Activated CD4-positive, alpha-beta T cell treated with anti-CD3 and anti-CD28 coated beads, Interleukin-2, amount 10 ng/mL, durations not matched to agents 7 days and 5 days (primary cell): ENCODE results near the gene KRTAP3-1. TPM values are rescaled to one million over a fixed set of nuclear protein-coding genes. Genes with fewer than 3 reads are reported as not detected.

Experiments
- CTCF ChIA-PET: fragments of 350-600 bp; sonication (Branson Sonifier 250); formaldehyde crosslinking; loops from one replicate; lab custom pipeline; 2021; ENCODE audit warnings: antibody characterized with exemption; lab: Charles Lee
- POLR2A ChIA-PET: fragments of 350-600 bp; sonication (Branson Sonifier 250); formaldehyde crosslinking; loops from one replicate; lab custom pipeline; 2021; ENCODE audit warnings: antibody characterized with exemption; lab: Charles Lee
- DNase-seq: peaks from one replicate; pipeline ENCODE4 v3.0.0-alpha.2; 2020
- H3K27ac Mint-ChIP-seq: one replicate; pipeline ENCODE4 v1.8.0; 2021; ENCODE audit warnings: mild to moderate bottlenecking, moderate library complexity, mixed read lengths
- H3K27me3 Mint-ChIP-seq: one replicate; pipeline ENCODE4 v1.8.0; 2021; ENCODE audit warnings: mixed read lengths
- H3K36me3 Mint-ChIP-seq: one replicate; pipeline ENCODE4 v1.8.0; 2021; ENCODE audit warnings: low read depth, mixed read lengths
- H3K4me1 Mint-ChIP-seq: one replicate; pipeline ENCODE4 v1.8.0; 2021; ENCODE audit warnings: mixed read lengths
- H3K4me3 Mint-ChIP-seq: one replicate; pipeline ENCODE4 v1.8.0; 2021; ENCODE audit warnings: mild to moderate bottlenecking, moderate library complexity, mixed read lengths
- H3K9me3 Mint-ChIP-seq: one replicate; pipeline ENCODE4 v1.8.0; 2021; ENCODE audit warnings: mixed read lengths
- total RNA-seq, 2 experiments: library from RNA; stranded (reverse); gene quantifications; one replicate each; pipeline ENCODE4 v1.2.3, GENCODE V29; 2021

The KRTAP3-1 gene
- total RNA-seq, 2 experiments from 2014 or later: not detected

DNA sequence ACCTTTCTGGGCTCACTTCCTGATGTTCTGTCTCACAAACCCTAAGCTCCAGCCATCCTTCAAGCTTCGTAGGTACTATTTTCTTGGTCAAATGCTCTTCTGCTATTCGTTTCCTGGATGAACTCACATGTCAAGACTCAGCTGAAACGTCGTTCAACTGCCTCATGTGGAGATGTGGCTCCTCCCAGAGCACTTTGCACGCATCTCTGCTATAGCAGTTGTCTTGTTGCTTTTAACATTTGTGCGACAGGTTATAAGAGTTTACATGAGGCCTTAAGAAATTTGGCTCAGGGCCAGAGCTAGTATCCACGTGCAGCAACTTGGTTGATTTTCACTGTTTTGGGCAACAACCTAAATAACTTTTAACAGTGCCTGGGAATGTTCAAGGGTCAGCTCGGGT, 22.0 kb downstream of the KRTAP3-1 start:
- DNase-seq: no peak
- H3K36me3 Mint-ChIP-seq: no peaks in the 10 kb centered on the region
- POLR2A ChIA-PET: no interaction called here
- no peaks in the 10 kb centered on the region for H3K9me3 Mint-ChIP-seq
- H3K4me3 Mint-ChIP-seq: no peak overlapping the region
- CTCF ChIA-PET: no interaction called here
- H3K4me1 Mint-ChIP-seq: no peaks in the 10 kb centered on the region
- H3K27ac Mint-ChIP-seq: no peak overlapping the region
- peaks cover 31% of the 10 kb centered on the region for H3K27me3 Mint-ChIP-seq

DNA sequence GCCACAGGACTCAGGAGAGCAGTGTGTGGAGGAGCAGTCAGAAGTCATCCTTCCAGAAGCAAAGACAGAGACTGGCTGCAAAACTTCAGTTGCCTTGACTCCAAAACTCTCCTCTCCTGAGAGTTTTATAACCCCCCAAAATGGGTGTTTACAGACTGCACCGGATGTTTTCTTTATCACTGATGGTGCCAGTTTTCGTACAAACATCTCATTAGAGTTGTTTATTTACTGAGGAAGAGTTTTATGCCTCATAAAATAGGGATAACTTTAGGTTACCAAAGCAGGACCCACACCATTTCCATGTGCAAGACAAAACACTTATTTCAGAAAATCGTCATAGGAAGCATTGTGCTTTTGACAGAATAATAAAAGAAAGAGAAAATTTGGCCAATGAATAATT, 24.7 kb downstream of the KRTAP3-1 start, which contains the start of gene KRT40:
Gene KRT40, minus strand, starts transcription at position 101 of the 400 bp plus-strand sequence. Its CDS starts 53 bp downstream, at position 48.
- Mint-ChIP-seq H3K9me3 (no peaks in the 10 kb centered on the region), H3K27me3 (peaks cover 17% of the 10 kb centered on the region), H3K36me3 (no peaks in the 10 kb centered on the region), H3K4me1 (no peaks in the 10 kb centered on the region), H3K27ac (no peak within 1 kb of the TSS), H3K4me3 (no peak within 1 kb of the TSS)
- ChIA-PET CTCF (interaction anchor here (0.7 kb wide), 1 partner anchor 29 kb away, joined by 3 read pairs; no protein-coding TSS in a partner anchor), POLR2A (interaction anchor here (0.7 kb wide), 1 partner anchor 22 kb away, joined by 7 read pairs; no protein-coding TSS in a partner anchor)
- DNase-seq: no peak

DNA sequence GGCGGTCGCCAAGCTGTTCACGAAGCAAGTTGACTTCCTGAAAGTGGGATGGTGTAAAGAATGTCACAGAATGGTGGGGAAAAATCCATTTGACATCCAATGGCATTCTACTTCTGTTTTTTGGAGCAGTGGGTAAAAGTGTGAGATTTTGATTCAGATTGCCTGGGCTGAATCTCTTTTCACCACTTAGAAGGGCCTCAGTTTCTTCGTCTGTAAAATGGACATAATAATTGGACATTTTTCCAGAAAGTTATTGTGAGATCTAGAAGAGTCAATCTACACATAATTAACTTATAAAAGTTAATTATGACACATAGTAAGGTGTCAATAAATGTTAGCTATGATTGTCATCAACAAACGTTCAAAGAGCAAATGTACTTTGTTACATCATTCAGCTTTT, 27.8 kb downstream of the KRTAP3-1 start:
- Mint-ChIP-seq H3K4me1 (no peaks in the 10 kb centered on the region), H3K9me3 (no peaks in the 10 kb centered on the region), H3K4me3 (no peak overlapping the region), H3K36me3 (no peaks in the 10 kb centered on the region), H3K27me3 (peaks cover 14% of the 10 kb centered on the region), H3K27ac (no peak overlapping the region)
- CTCF ChIA-PET: interaction anchor here (0.7 to 1.2 kb wide), 2 partner anchors 9 to 194 kb away, joined by 3 read pairs; no protein-coding TSS in a partner anchor
- POLR2A ChIA-PET: no interaction called here
- DNase-seq: no peak

DNA sequence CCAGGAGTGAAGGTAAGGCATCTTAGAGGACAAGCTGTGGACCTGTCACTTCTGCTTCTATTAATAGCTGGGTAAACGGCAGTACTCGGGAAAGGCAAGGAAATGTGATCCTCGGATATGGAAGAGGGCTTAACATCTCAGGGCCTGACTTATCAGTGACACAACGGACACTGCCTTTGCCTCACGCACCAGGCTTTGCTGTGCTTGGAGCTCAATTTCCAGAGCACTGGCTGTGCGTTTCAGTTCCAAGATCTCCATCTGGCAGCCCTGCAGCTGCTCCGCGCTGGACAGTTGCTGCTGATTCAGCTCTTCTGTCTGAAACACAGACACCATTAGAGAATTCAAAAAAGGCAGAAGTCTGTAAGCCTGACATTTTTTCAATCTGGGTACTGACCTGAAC, 28.3 kb downstream of the KRTAP3-1 start:
- no peaks in the 10 kb centered on the region for H3K9me3 Mint-ChIP-seq
- CTCF ChIA-PET: interaction anchor here (0.7 to 1.2 kb wide), 2 partner anchors 8 to 193 kb away, joined by 3 read pairs; no protein-coding TSS in a partner anchor
- POLR2A ChIA-PET: no interaction called here
- no peak overlapping the region for H3K27ac Mint-ChIP-seq
- peaks cover 14% of the 10 kb centered on the region for H3K27me3 Mint-ChIP-seq
- H3K36me3 Mint-ChIP-seq: no peaks in the 10 kb centered on the region
- H3K4me3 Mint-ChIP-seq: no peak overlapping the region
- no peaks in the 10 kb centered on the region for H3K4me1 Mint-ChIP-seq
- no peak for DNase-seq

DNA sequence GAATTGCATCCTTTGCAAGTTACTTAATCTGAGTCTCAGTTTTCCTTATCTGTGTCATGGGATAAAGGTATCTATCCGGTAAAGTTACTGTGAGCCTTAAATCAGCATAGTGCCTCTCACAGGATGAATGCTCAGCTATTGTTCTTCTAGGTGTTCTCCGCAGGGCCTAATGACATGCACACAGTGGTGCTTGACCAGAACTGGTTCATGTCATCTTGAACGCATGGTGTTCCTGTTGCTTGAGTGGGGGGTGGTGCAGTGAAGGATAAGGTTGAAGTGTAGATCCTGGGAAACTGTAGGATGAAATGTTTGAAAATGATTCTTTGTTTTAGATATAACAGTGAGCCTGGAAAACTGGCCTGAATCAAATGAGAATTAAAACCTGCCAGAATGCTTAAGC, 28.8 kb downstream of the KRTAP3-1 start:
- Mint-ChIP-seq H3K27me3 (peaks cover 14% of the 10 kb centered on the region), H3K27ac (no peak overlapping the region), H3K4me1 (no peaks in the 10 kb centered on the region), H3K4me3 (no peak overlapping the region), H3K9me3 (no peaks in the 10 kb centered on the region), H3K36me3 (no peaks in the 10 kb centered on the region)
- ChIA-PET CTCF (interaction anchor here (1.2 kb wide), 1 partner anchor 8 kb away, joined by 3 read pairs; no protein-coding TSS in a partner anchor), POLR2A (no interaction called here)
- no peak for DNase-seq

DNA sequence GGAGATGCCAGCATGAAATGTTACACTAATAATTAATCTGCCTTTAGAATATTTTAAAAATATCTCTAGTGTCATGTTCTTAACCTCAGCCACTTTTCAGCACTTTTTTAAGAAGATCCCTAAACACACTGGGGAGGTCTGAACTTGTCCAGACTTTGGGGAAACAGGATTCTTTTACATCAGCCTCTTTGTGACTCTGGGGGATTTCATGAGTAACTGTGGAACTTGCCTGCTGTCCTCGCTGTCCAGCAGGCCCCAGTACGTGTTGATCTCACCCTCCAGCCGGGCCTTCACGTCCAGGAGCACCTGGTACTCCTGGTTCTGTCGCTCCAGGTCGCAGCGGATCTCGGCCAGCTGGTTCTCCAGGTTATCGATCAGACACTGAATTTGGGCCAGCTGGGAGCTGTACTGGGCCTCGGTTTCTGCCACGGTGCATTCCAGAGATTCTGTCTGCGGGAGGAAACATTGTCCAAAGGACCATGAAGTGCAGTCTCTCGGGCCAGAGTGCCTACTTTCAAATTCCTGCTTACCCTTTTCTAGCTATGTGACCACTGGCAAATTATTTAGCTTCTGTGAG, 30.3 kb downstream of the KRTAP3-1 start:
- H3K27ac Mint-ChIP-seq: no peak overlapping the region
- H3K36me3 Mint-ChIP-seq: no peaks in the 10 kb centered on the region
- H3K4me1 Mint-ChIP-seq: no peaks in the 10 kb centered on the region
- no peaks in the 10 kb centered on the region for H3K9me3 Mint-ChIP-seq
- POLR2A ChIA-PET: no interaction called here
- no peak overlapping the region for H3K4me3 Mint-ChIP-seq
- DNase-seq: no peak
- H3K27me3 Mint-ChIP-seq: peaks cover 7% of the 10 kb centered on the region
- CTCF ChIA-PET: interaction anchor here (1.3 kb wide), 1 partner anchor 17 kb away, joined by 3 read pairs; no protein-coding TSS in a partner anchor

DNA sequence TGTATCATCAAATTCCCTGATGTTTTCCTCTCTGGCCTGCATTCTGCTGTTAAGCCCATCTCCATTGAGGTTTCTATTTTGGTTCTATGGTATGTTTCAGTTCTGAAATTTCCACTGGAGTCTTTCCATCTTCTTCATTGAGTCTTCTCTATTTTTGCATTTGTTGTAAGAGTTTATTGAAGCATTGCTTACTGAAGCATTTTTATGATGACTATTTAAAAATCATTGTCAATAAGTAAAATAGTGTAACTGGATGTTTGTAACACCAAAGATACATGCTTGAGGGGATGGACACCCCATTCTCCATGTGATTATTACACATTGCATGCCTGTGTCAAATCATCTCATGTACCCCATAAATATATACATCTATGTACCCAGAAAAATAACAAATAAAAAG, 33.4 kb downstream of the KRTAP3-1 start:
- Mint-ChIP-seq H3K9me3 (no peaks in the 10 kb centered on the region), H3K36me3 (no peaks in the 10 kb centered on the region), H3K4me3 (no peak overlapping the region), H3K27me3 (peaks cover 12% of the 10 kb centered on the region), H3K4me1 (no peaks in the 10 kb centered on the region), H3K27ac (no peak overlapping the region)
- CTCF ChIA-PET: no interaction called here
- no peak for DNase-seq
- POLR2A ChIA-PET: no interaction called here

DNA sequence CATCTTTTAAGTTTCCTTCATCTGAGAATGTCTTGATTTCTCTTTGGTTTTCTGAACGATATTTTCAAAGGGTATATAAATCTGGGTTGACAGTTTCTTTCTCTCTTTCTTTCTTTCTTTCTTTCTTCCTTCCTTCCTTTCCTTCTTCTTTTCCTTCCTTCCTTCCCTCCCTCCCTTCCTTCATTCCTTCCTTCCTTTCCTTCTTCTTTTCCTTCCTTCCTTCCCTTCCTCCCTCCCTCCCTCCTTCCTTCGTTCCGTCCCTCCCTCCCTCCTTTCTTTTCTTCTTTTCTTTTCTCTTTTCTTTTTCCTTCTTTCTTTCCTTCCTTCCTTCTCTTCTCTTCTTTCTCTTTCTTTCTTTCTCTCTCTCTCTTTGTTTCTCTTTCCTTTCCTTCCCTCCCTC, 34.6 kb downstream of the KRTAP3-1 start:
- Mint-ChIP-seq H3K27ac (no peak overlapping the region), H3K36me3 (no peaks in the 10 kb centered on the region), H3K9me3 (no peaks in the 10 kb centered on the region), H3K27me3 (peaks cover 13% of the 10 kb centered on the region), H3K4me3 (no peak overlapping the region), H3K4me1 (no peaks in the 10 kb centered on the region)
- DNase-seq: no peak
- CTCF ChIA-PET: interaction anchor here (0.6 kb wide), 1 partner anchor 1526 kb away, joined by 3 read pairs; no protein-coding TSS in a partner anchor
- POLR2A ChIA-PET: no interaction called here

DNA sequence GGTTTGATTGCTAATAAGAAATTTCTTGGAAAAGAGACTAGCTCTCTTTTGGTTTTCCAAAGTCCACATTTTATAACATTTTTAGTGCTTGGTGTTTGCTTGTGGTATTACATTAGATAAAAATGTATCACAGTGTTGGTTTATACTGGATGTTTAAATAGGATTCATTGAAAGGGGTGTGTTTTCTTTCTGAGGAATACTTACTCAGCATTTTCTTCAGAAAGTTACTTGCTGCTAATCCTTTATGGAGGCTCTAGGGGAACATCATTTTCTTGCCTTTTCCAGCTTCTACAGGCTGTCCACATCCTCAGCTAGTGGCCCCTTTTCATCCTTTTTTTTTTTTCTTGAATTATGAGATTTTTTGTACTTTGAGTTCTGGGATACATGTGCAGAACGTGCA, 41.3 kb downstream of the KRTAP3-1 start:
- CTCF ChIA-PET: no interaction called here
- Mint-ChIP-seq H3K4me3 (no peak overlapping the region), H3K4me1 (no peaks in the 10 kb centered on the region), H3K27me3 (peaks cover 25% of the 10 kb centered on the region), H3K9me3 (no peaks in the 10 kb centered on the region), H3K27ac (no peak overlapping the region), H3K36me3 (no peaks in the 10 kb centered on the region)
- POLR2A ChIA-PET: no interaction called here
- DNase-seq: no peak

DNA sequence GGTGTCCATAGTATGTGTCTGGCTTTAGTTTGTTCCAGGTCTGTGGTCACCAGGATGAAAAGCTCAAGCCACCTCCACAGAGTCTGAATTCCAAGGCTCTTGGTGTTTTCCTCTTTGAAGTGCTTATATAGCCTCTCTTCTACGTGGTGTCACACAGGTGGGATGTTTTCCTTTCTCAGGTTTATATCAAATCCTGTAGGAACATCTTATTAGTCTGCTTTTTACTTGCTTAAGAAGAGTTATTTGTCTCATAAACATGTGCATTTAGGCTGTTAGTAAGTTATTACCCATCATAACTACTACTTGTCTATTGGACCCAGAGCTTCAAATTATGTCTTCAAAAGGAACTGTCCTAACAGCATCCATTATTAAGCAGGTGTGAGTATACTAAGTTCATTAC, 42.1 kb downstream of the KRTAP3-1 start, which contains the start of gene KRT39:
Gene KRT39, minus strand, starts transcription at position 101 of the 400 bp plus-strand sequence. Its CDS starts 92 bp downstream, at position 9.
- no peaks in the 10 kb centered on the region for H3K4me1 Mint-ChIP-seq
- H3K9me3 Mint-ChIP-seq: no peaks in the 10 kb centered on the region
- no peak for DNase-seq
- POLR2A ChIA-PET: no interaction called here
- no peak within 1 kb of the TSS for H3K27ac Mint-ChIP-seq
- no peak within 1 kb of the TSS for H3K4me3 Mint-ChIP-seq
- CTCF ChIA-PET: no interaction called here
- peaks cover 19% of the 10 kb centered on the region for H3K27me3 Mint-ChIP-seq
- no peaks in the 10 kb centered on the region for H3K36me3 Mint-ChIP-seq

DNA sequence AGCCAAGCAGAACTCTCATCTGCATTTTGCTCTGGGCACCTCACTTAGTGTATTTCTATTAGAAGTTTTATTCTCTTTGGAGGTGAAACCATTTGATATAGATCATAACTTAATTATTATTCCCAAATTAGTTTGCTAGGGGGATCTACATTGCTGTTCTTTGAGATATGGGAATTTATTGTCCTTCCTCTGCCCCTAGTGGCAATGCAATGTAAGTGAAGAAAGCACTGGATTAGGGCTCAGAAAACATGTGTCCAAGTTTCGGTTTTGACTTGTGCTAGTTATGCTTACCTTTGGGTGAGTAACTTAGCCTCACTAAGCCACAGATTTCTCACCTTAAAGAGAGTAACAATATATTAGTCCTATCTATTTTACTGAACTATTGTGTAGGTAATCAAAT, 45.1 kb downstream of the KRTAP3-1 start:
- H3K36me3 Mint-ChIP-seq: no peaks in the 10 kb centered on the region
- peaks cover 6% of the 10 kb centered on the region for H3K4me1 Mint-ChIP-seq
- DNase-seq: peak; percentile 13
- peaks cover 16% of the 10 kb centered on the region for H3K27me3 Mint-ChIP-seq
- no peaks in the 10 kb centered on the region for H3K9me3 Mint-ChIP-seq
- H3K27ac Mint-ChIP-seq: no peak overlapping the region
- CTCF ChIA-PET: interaction anchor here (0.5 to 0.6 kb wide), 2 partner anchors 28 to 39 kb away, joined by 3 to 4 read pairs; no protein-coding TSS in a partner anchor
- H3K4me3 Mint-ChIP-seq: no peak overlapping the region
- POLR2A ChIA-PET: no interaction called here

DNA sequence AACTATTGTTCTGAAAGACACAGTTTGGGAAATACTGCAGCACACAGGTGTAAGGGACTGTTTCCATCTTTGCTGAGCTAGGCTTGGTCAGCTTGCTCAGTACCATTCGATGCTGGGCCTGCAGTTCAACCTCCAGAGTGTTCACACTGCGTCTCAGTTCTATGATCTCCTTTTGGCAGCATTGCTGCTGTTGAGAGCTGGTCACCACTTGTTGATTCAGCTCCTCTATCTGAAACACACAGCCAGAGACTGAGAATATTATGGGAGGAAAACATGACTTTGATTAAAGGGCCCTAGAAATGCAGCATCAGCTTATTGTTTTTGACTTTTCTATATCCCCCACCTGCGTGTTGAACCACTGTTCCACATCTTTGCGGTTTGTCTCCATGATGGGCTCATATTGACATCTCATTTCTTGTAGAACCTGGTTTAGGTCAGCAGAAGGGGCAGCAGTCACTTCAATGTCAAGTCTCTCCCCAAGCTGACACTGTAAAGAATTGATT, 46.8 kb downstream of the KRTAP3-1 start:
- Mint-ChIP-seq H3K27me3 (peaks cover 10% of the 10 kb centered on the region), H3K36me3 (no peaks in the 10 kb centered on the region), H3K9me3 (no peaks in the 10 kb centered on the region), H3K27ac (no peak overlapping the region), H3K4me1 (peaks cover 6% of the 10 kb centered on the region), H3K4me3 (no peak overlapping the region)
- no peak for DNase-seq
- ChIA-PET CTCF (interaction anchor here (1.0 to 1.3 kb wide), 2 partner anchors 16 to 51 kb away, joined by 3 read pairs; no protein-coding TSS in a partner anchor), POLR2A (interaction anchor here (0.6 kb wide), 1 partner anchor 22 kb away, joined by 7 read pairs; the partner anchor contains the start of gene KRT40)

DNA sequence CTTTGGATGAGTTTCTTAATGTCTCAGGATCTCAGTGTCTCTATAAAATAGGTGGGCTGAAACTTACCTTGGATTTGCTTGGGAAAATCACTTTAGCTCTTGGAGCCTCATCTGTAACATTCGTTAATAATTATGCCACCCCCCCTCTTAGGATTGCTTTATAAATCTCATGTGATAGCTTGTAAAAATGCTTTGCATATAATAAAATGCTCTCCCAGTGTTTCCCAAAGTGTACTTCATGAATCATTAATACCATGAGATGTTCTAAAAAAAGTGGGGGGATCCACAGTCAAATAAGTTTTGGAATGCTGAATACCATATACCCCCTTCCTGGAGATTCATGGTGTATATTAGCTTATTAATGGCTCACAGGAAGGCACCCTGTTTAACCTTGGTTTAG, 47.3 kb downstream of the KRTAP3-1 start:
- Mint-ChIP-seq H3K36me3 (no peaks in the 10 kb centered on the region), H3K9me3 (no peaks in the 10 kb centered on the region), H3K27me3 (peaks cover 9% of the 10 kb centered on the region), H3K27ac (no peak overlapping the region), H3K4me1 (peaks cover 6% of the 10 kb centered on the region), H3K4me3 (no peak overlapping the region)
- ChIA-PET CTCF (interaction anchor here (1.0 to 1.3 kb wide), 2 partner anchors 17 to 52 kb away, joined by 3 read pairs; no protein-coding TSS in a partner anchor), POLR2A (no interaction called here)
- DNase-seq: no peak
